ENCODE results near the gene ZBTB43. TPM values are rescaled to one million over a fixed set of nuclear protein-coding genes. Genes with fewer than 3 reads are reported as not detected.
"Not testable (repeated sequence)": the region's sequence is repeated elsewhere in the genome, so short reads cannot be mapped to it uniquely, and the experiment has no call there.

Gene ZBTB43
- total and polyA plus RNA-seq, 10 donors = 1.4 to 19.2 (median 14.1) TPM

DNA sequence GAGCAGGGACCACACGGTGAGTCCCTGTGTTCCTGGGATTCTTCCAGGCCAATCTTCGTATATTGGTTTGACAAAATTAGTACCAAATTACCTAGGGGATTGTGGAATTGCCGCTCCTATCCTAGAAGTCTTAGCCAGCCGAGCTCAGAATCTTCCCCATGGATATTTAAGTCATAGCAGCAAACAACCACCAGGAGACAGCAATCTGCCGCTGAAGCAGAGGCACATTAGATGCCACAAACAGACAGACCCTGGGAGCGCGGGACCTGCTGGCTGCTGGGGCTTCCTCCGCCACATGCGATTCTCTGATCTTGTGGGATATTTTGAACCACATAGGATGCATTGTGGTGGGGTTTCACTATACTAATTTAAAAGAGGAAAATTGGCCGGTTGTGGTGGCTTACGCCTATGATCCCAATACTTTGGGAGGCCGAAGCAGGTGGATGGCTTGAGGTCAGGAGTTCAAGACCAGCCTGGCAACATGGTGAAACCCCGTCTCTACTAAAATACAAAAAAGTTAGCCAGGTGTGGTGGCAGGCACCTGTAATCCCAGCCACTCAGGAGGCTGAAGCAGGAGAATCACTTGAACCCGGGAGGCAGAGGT lies 31.7 kb upstream of the ZBTB43 start:
- Histone ChIP-seq H3K4me1 (no peaks in the 10 kb centered on the region), H3K9me3 (peaks cover 0 to 8% (median 0%) of the 10 kb centered on the region in 8 donors), H3K4me3 (no peak overlapping the region), H3K27me3 (replicated peaks in 1 of 7) (peaks cover 0 to 41% (median 0%) of the 10 kb centered on the region in 7 donors), H3K27ac (no peak overlapping the region), H3K36me3 (no peaks in the 10 kb centered on the region)
- intact Hi-C loops (cut with DNase I; ENCODE audit: low total_unique reads) = no loop called here
- WGBS, 5 donors = 50 to 64% (median 54%) methylated on average over 14 of the region's 14 CpGs
- no peak for DNase-seq
- no peak for TF ChIP-seq POLR2A (IDR thresholded peaks at IDR 0.05)
- TF ChIP-seq POLR2AphosphoS5 (IDR thresholded peaks at IDR 0.05) = no peak
- TF ChIP-seq, protein P1, sequence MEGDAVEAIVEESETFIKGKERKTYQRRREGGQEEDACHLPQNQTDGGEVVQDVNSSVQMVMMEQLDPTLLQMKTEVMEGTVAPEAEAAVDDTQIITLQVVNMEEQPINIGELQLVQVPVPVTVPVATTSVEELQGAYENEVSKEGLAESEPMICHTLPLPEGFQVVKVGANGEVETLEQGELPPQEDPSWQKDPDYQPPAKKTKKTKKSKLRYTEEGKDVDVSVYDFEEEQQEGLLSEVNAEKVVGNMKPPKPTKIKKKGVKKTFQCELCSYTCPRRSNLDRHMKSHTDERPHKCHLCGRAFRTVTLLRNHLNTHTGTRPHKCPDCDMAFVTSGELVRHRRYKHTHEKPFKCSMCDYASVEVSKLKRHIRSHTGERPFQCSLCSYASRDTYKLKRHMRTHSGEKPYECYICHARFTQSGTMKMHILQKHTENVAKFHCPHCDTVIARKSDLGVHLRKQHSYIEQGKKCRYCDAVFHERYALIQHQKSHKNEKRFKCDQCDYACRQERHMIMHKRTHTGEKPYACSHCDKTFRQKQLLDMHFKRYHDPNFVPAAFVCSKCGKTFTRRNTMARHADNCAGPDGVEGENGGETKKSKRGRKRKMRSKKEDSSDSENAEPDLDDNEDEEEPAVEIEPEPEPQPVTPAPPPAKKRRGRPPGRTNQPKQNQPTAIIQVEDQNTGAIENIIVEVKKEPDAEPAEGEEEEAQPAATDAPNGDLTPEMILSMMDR (IDR thresholded peaks at IDR 0.05 in 8 of 11, conservative IDR thresholded peaks at IDR 0.05 in 3 of 11) = peak in 4 of 11 experiments; percentile 14 to 34 (median 20)

DNA sequence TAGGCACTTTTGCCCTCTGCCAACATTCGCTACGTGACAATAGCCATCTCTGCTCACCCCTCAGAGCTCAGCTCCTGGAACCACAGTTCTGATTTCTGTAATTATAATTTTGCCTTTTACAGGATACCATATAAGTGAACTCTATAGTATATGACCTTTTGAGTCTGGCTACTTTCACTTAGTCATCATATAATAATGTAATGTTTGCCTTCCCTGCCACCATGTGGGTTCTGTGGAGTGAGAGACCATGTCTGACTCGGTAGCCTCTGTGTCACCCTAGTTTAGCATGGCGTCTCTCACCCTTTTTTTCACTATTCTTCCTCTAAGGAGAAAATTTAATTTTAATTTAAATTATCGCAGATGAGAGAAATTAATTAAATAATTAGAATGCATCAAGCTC lies 28.9 kb upstream of the ZBTB43 start:
- Histone ChIP-seq H3K9me3 (no peaks in the 10 kb centered on the region), H3K27ac (no peak overlapping the region), H3K27me3 (replicated peaks in 1 of 7) (peaks cover 0 to 67% (median 0%) of the 10 kb centered on the region in 7 donors), H3K4me3 (no peak overlapping the region), H3K36me3 (no peaks in the 10 kb centered on the region), H3K4me1 (no peaks in the 10 kb centered on the region)
- DNase-seq = no peak
- intact Hi-C loops (cut with DNase I; ENCODE audit: low total_unique reads) = no loop called here
- 86 to 92% (median 91%) methylated on average over 5 of the region's 5 CpGs for WGBS, 5 donors
- TF ChIP-seq, protein P1 (IDR thresholded peaks at IDR 0.05 in 8 of 11, conservative IDR thresholded peaks at IDR 0.05 in 3 of 11) = no peak
- TF ChIP-seq POLR2AphosphoS5 (IDR thresholded peaks at IDR 0.05) (no peak), POLR2A (IDR thresholded peaks at IDR 0.05) (no peak)

DNA sequence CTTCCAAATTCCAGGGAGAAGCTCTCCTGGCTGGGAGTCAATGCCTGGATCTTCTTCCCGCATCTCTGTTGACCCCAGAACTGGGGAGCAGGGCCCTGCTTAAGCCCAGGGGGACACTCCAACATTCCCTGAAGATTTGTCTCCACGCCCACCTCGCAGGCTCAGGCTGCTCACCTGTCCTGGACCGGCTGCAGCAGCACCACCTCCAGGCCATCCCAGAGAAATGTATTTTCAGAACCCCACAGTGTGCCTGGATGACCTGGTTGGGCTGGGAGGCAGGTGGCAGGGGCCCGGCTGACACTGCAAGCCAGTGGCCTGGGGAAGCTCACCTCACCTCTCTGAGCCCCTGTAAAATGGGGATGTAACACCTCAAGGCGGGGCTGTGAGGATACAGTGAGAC lies 27.1 kb upstream of the ZBTB43 start:
- TF ChIP-seq POLR2A (IDR thresholded peaks at IDR 0.05) = no peak
- TF ChIP-seq, protein P1 (IDR thresholded peaks at IDR 0.05 in 8 of 11, conservative IDR thresholded peaks at IDR 0.05 in 3 of 11) = peak in 1 of 11 experiments; percentile 6
- H3K27me3 ChIP-seq (replicated peaks in 1 of 7) = peaks cover 0 to 77% (median 6%) of the 10 kb centered on the region in 7 donors
- H3K9me3 ChIP-seq = no peaks in the 10 kb centered on the region
- no peak overlapping the region for H3K4me3 ChIP-seq
- no peak for DNase-seq
- intact Hi-C loops (cut with DNase I; ENCODE audit: low total_unique reads) = no loop called here
- no peak overlapping the region for H3K27ac ChIP-seq
- no peaks in the 10 kb centered on the region for H3K36me3 ChIP-seq
- H3K4me1 ChIP-seq = peaks cover 0 to 8% (median 5%) of the 10 kb centered on the region in 6 donors
- WGBS, 5 donors = 25 to 49% (median 33%) methylated on average over 3 to 6 of the region's 6 CpGs

DNA sequence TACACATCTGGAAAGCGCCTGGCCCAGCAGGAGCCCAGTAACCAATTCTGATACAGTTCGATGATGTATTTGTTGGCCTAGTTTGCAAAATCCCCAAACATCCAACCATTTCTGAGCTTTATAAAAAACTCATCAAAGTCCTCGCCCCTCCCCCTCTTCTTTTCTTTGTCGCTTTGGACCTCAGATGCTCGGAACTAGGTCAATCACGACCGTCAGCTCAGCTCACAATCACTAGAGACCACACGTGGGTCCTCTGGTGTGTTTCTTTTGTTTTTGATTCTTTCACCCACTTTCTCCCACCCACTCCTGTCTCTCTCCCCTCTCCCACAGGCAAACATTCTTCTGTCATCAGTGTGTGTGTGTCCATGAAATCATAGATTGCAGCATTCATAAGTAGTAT lies 26.7 kb upstream of the ZBTB43 start:
- Histone ChIP-seq H3K27ac (no peak overlapping the region), H3K27me3 (replicated peaks in 1 of 7) (peaks cover 0 to 77% (median 6%) of the 10 kb centered on the region in 7 donors), H3K36me3 (no peaks in the 10 kb centered on the region), H3K4me3 (no peak overlapping the region), H3K4me1 (peaks cover 0 to 8% (median 5%) of the 10 kb centered on the region in 6 donors), H3K9me3 (no peaks in the 10 kb centered on the region)
- no peak for DNase-seq
- intact Hi-C loops (cut with DNase I; ENCODE audit: low total_unique reads) = no loop called here
- TF ChIP-seq POLR2AphosphoS5 (IDR thresholded peaks at IDR 0.05) = no peak
- TF ChIP-seq POLR2A (IDR thresholded peaks at IDR 0.05) = no peak
- TF ChIP-seq, protein P1 (IDR thresholded peaks at IDR 0.05 in 8 of 11, conservative IDR thresholded peaks at IDR 0.05 in 3 of 11) = no peak
- WGBS, 5 donors = 64 to 78% (median 72%) methylated on average over 8 of the region's 8 CpGs

DNA sequence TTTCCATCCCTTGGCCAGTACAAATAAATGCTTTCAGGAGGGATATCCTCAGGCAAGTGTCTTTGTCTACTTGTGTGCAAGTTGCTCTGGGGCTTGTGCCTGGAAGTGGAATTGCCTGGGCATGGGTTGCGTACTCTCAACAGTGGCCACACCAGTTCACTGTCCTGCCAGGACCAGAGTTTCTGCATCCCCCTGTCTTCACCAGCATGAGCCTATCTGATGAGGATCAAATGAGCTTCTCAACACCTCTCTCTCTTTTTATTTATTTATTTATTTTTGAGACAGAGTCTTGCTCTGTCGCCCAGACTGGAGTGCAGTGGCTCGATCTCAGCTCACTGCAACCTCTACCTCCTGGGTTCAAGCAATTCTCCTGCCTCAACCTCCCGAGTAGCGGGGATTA lies 26.1 kb upstream of the ZBTB43 start:
- H3K36me3 ChIP-seq; H3K27ac ChIP-seq; H3K9me3 ChIP-seq; H3K4me3 ChIP-seq; H3K4me1 ChIP-seq; intact Hi-C loops (cut with DNase I; ENCODE audit: low total_unique reads); DNase-seq: not testable (repeated sequence)
- peaks cover 0 to 76% (median 6%) of the 10 kb centered on the region in 7 donors for H3K27me3 ChIP-seq (replicated peaks in 1 of 7)
- 88 to 95% (median 89%) methylated on average over 5 of the region's 5 CpGs for WGBS, 5 donors

Data from spleen (tissue), 11 donors.